Prostate gland (tissue), 2 donors: ENCODE results near the gene ODF4.

ENCODE experiments used
- CTCF ChIP-seq, 4 experiments: fragments of 200-600 bp in 2 of 4; fragments of 450-650 bp in 2 of 4; sonication (generic) in 2 of 4; IDR thresholded peaks; 1 replicate in 3 of 4; 2 replicates in 1 of 4; pipeline ENCODE4 v1.5.1; 2016 to 2019; ENCODE audit warnings: antibody characterized with exemption in 4 of 4, mild to moderate bottlenecking in 2 of 4, moderate library complexity in 2 of 4
- POLR2AphosphoS5 ChIP-seq: sonication (generic); formaldehyde crosslinking; IDR thresholded peaks from one replicate; pipeline ENCODE4 v1.6.1; 2017; ENCODE audit warnings: antibody characterized with exemption

- TF ChIP-seq POLR2AphosphoS5 (no peak), CTCF (IDR thresholded peaks at IDR 0.05) (no peak)
Observed at GRCh38 chr17:8337802-8338752, 1.6 kb upstream of the ODF4 start.
